ELF-1 (cell line): Measurements from ENCODE around the gene HCFC1.

Experiments used
- DNase-seq: peaks from one replicate; pipeline ENCODE4 v3.0.0-alpha.2; 2016; ENCODE audit warnings: low read depth, low spot score

The HCFC1 gene

GRCh38 chrX:153974003-153974725 lies 2.5 kb upstream of the HCFC1 start:
- DNase-seq, result no peak

DNA sequence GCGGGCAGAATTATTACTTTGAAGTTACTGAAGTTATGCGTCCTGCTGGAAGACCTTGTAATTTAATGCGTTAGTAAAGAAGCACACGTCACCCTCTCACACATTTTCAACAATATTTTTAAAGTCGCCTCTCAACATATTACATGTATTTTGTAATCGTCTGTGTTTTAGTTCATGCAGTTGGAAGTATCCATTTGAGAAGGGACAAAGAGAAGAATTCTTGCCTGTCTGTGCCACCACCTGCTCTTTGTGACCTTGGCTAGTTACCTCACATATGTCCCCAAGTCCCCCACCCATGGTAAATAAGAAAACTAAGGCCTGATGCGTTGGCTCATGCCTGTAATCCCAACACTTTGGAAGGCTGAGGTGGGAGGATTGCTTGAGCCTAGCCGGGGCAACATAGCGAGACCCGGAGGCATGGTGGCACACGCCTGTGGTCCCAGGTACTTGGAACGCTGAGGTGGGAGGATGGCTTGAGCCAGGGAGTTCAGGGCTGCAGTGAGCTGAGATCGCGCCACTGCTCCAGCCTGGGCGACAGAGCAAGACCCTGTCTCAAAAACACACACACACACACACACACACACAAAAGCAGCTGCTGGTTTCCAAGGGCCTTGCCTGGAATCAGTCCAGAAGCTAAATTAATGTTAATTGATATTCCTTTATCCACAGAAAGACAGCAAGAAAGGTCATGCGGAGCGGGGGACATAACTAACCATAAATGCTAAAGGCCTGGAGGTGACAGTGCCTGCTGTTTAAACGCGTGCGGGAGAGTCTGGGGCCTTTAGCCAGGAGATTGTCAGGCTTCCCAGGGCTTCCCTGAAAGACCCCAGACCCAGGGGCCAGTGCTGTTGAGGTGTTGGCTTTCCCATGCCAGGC lies 1.7 kb upstream of the HCFC1 start:
- DNase-seq, result peak; percentile 44

DNA sequence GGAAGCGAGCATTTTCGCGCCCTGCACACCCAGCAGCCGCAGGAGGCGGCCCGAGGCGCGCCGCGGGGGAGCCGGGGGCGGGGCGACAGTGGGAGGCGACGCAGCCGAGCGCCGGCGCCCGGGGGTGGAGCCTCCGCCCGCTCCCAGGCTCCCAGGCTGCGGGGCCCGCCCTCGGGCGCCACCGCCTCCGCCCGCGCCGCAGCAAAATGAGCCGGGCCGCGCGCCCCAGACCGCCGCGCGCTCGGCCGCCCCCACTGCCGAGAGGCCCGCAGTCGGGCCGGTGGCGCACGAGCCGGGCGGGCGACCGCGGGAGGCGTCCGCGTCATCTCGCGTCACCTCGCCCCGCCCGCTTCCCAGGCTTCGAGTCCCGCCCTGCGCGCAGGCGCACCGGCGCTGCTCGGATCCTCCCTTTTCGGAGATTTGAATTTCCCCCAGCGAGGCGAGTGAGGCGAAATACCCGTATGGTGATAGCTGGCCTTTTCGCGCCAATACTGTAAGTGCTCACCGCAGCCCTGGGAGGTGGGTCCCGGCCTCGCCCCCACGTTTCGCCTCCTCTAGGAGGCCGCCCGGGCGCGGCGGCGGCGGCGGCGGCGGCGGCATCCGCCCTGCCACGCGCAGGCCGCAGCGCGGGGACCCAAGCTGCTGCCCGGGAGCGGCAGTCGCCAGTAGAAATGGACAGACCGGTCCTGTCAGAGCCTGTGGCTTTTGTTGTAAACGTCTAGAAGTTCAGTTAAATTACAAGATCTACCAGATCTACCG lies 929 bp upstream of the HCFC1 start, which contains the start of gene TMEM187:
TSS of gene TMEM187 (plus strand) at position 387 of the 759 bp plus-strand sequence. CDS start 9,309 bp downstream, outside the sequence.
- DNase-seq, result peak; percentile 96

DNA sequence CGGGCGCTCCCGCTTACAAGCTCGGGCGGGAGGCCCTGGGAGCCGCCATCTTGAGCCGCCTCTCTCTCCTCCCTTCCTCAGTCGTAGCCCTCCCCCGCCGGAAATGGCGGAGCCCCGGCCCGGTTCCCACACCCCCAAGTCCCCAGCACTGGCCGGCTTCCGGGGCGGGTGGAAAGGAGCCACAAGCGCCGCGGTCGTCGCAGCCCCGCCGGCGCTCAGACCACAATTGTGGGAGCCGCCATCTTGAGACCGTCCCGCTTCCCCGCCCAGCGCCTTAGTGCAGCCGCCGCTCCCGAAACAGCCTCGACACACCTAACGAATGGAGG lies 531 bp downstream of the HCFC1 start:
- DNase-seq, result peak; percentile 93

- peak; percentile 79 for DNase-seq
These were observed 1.1 kb downstream of the HCFC1 start for GRCh38 chrX:153970357-153971123.

- peak; percentile 44 for DNase-seq
These were observed 1.7 kb downstream of the HCFC1 start for GRCh38 chrX:153969904-153970356.

DNA sequence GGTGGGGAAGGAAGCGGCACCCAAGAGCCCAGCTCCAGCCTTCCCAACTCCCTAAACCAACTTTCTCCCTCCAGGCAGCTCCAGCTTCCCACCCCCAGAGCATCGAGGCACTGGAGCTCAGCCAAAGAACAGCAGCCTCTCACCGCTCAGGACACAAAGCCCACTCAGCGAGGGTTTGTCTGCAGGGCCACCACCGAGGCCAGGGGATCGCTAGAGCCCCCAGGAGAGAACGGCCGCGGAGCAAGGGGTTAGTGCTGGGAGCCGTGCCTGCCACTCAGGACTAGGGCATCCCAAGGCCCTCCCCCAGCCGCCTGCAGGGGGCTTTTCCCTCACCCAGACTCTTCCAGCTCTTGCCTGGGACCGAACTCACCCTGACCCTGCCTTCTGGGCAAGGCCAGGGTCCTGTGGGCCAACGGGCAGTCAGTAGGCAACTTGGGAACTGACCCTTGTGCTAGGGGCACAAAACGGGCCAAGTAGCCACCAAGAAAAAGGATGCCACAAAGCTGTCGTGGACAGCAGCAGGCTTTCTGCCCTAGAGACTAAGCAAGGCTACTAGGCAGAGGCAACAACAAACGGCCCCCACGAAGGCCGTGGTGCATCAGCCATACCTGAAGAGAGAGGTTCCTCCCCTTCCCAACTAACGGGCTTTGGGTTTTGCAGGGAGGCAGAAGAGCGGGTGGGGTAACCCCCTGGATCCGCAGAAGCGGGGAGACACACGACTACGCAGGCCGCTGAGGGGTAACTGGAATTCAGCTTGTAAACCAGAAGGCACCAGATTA lies 2.3 kb downstream of the HCFC1 start:
- peak; percentile 65 for DNase-seq

DNA sequence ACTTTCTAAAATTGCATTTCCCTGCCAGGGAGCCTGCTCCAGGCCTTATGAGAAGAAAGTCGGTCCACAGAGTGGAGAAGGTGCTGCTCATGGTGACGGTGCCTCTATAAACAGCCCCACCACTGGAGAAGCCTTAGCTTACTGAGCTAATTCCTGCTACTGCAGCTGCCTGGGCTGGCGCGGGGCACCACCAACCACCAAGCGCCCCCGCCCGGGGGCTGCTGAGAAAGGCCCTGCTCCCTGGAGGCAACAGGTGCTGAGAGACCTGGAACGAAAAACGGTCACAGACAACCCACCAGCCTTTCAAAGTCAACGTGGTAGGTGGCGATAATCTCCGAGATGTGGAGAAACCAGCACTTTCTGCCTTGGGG lies 2.9 kb downstream of the HCFC1 start:
- DNase-seq, result peak; percentile 74

DNA sequence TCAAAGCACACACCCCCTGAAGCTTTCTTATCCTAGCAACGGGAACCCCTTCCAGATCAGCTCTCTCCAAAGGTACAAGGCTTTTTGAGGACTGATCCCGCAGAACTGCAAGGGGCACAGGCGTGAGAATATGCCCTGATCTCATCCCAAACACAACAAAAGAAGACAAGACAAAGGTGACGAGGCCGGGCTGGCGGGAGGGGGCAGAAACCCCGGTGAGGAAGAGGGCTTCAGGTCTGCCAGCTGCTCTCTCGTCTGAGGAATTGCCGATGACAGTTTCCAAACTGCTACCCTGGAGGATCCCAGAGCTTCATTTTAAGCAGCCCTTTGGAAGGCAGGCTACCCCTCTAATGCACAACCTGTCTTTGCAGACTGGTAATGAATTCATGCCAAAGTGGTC lies 3.4 kb downstream of the HCFC1 start:
- no peak for DNase-seq

GRCh38 chrX:153967536-153968224 lies 3.9 kb downstream of the HCFC1 start:
- no peak for DNase-seq

DNA sequence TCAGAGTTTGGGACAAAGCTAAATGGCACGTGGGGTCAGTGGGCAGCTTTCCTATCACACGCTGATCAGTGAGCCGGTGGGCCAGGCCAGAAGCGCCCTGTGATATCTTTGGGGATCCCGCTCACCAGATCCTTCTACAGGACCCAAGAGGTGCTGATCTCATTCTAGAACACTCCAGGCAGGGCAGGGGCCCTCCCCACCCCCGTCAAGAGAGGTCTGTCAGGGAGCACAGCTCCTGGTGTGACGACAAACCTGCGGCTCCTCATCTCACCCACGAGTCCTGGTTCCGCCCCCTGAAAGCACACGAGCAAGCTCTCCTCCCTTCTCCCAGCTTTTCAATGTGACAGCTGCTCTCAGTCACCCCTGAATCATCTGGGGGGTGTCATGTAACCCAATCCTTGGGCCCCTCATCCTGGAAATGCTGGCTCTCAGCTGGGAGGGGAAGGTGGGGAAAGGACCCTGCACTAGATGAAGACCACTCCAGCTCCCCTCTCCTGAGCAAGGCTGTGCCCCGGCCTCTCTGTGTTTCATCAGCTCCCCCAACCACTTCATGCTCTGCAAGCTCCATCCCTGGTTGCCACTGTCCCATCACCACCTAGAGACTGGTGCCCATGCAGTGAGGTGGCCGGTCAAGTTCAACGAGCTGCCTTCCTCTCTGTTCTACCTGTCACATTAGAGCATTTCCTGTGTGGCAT lies 4.6 kb downstream of the HCFC1 start:
- no peak for DNase-seq

- DNase-seq, result no peak
These were observed 5.3 kb downstream of the HCFC1 start for GRCh38 chrX:153966283-153966688.

- no peak for DNase-seq
These were observed 6.2 kb downstream of the HCFC1 start for GRCh38 chrX:153965406-153965805.

DNA sequence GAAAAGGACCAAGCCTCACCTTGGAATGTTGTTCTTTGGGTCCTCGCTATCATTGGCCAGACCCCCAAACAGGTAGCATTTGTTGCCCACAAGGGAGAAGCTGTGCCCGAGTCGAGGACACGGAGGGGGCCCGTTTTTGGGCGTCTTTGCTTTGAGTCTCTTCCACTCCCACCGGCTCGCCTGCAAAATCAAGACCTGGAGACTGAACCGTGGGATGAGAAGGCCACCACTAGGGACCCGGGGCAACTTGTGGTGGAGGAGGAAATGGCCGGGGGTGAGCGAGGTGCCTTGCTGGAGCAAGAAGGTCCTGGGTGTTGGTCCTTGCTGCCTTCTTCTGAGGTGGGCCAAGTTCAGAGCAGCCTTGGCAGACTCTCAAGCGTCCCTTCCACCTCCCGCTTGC lies 7.5 kb downstream of the HCFC1 start:
- DNase-seq, result no peak

DNA sequence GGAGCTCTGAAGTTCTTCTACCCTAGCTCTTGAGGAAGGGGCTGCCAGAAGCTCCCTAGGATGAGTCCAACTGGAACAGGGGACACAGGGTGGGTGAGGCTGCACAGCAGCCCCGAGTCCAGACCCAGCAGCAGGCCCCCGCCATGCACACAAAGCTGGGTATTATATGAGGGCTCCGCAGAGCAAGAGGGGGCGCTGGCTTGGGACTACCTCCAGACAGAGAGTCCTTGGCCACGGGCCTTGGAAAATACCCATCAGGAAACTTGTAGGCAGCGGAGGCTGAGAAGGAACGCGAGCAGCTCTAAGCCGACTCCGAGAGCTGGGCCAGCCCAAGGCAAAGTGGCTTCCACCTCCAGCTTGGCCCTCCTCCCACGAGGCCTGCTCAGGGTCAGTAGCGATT lies 8.1 kb downstream of the HCFC1 start:
- DNase-seq, result no peak

GRCh38 chrX:153961292-153961691 lies 10.3 kb downstream of the HCFC1 start:
- DNase-seq, result no peak

GRCh38 chrX:153960786-153961185 lies 10.8 kb downstream of the HCFC1 start:
- DNase-seq, result no peak

GRCh38 chrX:153960077-153960476 lies 11.5 kb downstream of the HCFC1 start:
- DNase-seq, result no peak

DNA sequence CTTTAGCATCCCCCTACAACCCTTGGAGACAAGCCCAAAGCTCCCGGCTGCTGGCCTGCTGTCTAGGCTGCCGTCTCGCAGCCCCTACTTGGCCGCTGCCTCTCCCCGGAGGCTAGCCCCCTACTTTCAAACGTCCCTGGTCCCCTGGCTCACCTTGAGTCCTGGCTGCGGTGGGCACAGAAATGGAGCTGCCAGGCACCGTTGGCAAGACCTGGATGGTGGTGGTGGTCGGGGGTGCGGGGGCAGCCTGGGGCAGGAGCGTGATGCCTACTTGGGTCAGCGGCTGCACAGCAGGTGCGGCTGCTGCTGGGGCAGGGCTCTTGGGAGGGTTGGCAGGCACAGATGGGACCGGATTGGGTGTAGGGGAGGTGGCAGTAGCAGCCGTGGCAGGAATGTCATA lies 12.0 kb downstream of the HCFC1 start:
- DNase-seq, result no peak
